OCI-LY7 (cell line): ENCODE data around the gene GSK3B.

Source experiments
- CTCF ChIP-seq: fragments of 200-600 bp; sonication (generic); conservative IDR thresholded peaks from 2 replicates; pipeline ENCODE4 v1.5.1; 2014; ENCODE audit warnings: mild to moderate bottlenecking, antibody characterized with exemption, low read length, moderate library complexity, mixed read lengths
- EZH2phosphoT487 ChIP-seq: fragments of 200-600 bp; sonication (generic); IDR thresholded peaks from 2 replicates; pipeline ENCODE4 v1.6.1; 2018; ENCODE audit warnings: low read depth, borderline replicate concordance, mild to moderate bottlenecking, mixed run types, antibody characterized with exemption, low read length, moderate library complexity, mixed read lengths

GRCh38 chr3:120071259-120071658, 23.0 kb downstream of the GSK3B start:
- no peak for TF ChIP-seq CTCF
- no peak for TF ChIP-seq EZH2phosphoT487
